ENCODE results near the gene UNC45B. TPM values are rescaled to one million over a fixed set of nuclear protein-coding genes. Genes with fewer than 3 reads are reported as not detected.
"Not testable (repeated sequence)": the region's sequence is repeated elsewhere in the genome, so short reads cannot be mapped to it uniquely, and the experiment has no call there.

UNC45B gene
- polyA plus RNA-seq, 1 donor, result 0.08 TPM

DNA sequence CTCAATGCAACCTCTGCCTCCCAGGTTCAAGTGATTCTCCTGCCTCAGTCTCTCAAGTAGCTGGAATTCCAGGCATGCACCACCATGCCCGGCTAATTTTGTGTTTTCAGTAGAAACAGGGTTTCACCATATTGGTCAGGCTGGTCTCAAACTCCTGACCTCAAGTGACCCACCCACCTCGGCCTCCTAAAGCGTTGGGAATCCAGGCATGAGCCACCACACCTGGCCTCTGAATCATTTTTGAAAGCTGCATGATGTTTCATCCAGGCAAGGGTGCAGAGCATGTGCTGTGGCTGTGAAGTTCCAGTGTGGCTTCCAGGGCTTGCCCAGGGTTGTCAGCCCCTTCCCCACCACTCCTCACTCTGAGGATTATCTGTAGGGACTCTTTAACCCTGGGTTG, 24.7 kb downstream of the UNC45B start:
- not testable (repeated sequence) for DNase-seq

DNA sequence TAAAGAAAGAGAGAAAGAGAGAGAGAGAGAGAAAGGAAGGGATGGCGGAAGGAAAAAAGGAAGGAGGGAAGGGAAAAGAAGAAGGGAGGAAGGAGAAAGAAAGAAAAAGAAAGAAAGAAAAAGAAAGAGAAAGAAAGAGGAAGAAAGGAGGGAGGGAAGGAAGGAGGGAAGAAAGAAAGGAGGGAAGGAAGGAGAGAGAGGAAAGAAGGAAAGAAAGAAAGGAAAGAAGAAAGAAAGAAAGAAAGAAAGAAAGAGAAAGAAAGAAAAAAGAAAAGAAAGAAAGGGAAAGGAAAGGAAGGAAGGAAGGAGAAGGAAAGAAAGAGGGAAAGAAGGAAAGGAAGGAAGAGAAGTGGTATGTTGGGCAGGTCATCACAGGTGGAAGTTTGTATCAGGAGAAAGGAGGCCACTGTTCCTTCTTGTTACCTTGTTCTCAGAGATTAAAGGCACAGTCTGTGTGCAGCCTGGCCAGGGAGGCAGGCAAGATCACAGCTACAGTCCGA, 27.3 kb downstream of the UNC45B start:
- no peak for DNase-seq

DNA sequence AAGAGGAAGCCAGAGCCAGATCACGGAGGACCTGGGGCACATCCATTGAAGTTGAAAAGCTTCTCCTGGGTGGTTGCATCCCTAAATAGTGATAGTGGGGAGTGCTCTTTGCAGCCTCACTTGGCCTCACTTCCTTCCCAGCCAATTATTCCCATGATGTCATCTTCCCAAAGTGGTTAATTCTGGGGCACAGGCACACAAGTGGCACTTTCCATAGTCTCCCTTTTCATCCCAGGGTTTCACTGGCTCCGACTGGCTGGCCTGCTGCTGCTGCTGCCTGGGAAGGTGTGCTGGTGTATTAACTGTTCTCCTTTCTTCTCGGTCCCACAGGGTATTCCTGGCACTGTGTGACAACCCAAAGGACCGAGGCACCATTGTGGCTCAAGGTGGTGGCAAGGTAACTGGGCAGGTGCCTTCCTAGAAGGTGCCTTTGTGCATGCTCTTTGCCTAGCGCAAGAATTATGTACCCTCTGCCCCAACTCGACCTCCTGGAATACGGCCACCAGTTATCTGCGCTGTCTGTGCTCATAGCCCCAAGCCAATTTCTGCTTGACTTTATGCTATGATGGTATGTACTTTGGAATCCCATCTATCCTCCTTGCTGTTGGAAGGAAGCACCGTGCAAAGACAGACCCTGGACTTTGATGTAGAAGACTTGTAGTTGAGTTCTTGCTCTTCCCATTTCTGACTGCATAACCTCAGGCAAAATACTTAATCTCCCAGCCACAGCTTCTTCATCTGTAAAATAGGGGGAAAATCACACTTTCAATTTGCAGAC, 28.2 kb downstream of the UNC45B start:
- no peak for DNase-seq

DNA sequence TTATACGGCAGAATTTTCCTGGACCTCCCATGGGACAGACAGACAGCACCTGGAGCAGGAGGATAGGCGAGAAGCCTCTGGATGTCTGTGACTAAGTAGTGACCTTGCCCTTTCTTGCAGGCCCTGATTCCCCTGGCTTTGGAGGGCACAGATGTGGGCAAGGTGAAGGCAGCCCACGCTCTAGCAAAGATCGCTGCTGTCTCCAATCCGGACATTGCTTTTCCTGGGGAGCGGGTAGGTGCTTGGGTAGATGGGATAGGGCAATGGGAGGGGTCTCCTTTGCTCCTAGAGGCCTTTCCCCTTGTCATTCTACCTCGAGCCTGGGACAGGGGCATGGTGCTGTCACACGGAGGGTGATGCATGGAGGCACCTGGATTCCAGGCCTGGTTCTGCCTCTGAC, 29.3 kb downstream of the UNC45B start:
- DNase-seq, result no peak

DNA sequence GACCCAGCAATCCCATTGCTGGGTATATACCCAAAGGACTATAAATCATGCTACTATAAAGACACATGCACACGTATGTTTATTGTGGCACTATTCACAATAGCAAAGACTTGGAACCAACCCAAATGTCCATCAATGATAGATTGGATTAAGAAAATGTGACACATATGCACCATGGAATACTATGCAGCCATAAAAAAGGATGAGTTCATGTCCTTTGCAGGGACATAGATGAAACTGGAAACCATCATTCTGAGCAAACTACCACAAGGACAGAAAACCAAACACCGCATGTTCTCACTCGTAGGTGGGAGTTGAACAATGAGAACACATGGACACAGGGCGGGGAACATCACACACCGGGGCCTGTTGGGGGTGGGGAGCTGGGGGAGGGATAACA, 31.8 kb downstream of the UNC45B start:
- DNase-seq, result not testable (repeated sequence)

DNA sequence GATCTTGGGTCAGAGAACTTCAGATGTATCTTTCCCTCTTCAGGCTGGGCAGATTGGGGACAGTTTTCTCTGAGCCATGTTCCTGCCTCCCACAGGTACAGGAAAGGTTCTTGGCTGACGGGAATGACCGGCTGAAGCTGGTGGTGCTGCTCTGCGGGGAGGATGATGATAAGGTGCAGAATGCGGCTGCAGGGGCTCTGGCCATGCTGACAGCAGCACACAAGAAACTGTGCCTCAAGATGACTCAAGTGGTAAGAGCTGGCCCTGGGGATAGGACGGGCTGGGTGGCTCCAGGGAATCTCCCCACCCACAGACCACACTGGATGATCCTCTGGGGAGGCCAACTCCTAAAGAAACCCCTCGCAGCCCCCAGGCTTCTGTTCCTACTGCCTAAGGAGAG, 35.7 kb downstream of the UNC45B start:
- no peak for DNase-seq

DNA sequence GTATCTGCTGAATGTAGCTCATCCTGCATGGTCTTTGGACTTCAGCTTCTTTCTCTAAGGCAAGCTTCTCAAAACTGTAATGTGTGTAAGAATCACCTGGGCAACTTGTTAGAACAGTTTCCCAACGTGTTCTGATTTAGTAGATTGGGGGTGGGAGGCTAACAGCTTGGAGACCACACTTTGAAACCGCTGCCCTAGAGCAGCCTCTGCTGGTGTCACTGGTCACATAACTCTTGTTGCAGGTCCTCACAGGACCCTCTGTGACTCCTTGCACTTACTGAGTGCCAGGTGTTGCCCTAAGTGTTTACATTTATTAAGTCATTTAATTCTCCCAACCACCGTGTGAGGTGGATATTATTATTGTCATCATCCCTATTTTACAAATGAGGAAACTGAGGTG, 36.7 kb downstream of the UNC45B start:
- no peak for DNase-seq

DNA sequence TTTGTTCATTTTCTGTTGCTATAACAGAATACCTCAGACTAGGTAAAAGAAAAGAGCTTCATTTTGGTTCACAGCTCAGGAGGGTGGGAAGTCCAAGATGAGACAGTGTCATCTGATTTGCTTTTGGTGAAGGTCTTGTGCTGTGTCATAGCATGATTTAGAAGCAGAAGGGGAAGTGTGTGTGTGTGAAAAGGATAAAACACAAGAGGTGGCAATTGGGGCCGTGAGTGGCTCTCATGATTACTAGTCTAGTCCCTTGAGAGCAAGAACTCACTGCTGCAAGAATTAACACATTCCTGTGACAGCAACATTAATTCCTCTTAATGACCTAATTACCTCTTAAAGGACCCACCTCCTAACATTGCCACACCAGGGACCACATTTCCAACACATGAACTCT, 38.2 kb downstream of the UNC45B start:
- no peak for DNase-seq

DNA sequence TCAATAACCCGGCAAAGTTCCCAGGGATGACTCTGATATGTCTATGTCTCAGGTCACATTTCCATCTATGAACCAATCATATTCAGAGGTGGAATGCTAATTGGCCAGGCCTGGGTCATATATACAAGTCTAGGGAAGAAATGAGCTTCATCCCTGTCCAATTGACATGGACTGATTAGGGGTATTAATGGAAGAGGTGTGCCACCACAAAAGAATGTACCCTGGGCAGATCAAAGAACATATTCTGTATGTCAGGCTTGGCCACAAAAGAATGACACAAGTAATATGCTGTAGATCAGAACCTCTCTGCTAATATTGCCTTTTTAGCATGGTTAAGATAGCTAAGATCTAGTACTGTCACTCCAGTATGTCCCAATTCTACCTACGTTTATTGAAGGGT, 39.9 kb downstream of the UNC45B start:
- DNase-seq, result no peak

DNA sequence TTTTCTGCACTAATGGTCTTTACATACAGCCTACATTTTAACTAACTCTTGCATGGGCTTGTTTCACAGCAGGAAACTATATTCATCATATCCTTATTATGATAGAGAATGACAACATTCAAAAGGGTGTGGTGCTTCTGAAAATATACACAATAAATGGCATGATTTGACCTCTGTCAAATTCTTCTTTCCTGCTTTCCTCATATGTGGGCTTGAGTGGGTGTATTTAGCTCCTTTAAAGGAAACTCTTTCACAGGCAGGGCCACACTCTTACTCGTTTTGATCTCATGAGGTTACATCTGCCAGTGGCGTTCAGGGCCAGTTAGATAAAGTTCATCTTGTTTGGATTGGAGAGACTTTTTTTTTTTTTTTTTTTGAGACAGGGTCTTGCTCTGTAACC, 40.5 kb downstream of the UNC45B start:
- no peak for DNase-seq

DNA sequence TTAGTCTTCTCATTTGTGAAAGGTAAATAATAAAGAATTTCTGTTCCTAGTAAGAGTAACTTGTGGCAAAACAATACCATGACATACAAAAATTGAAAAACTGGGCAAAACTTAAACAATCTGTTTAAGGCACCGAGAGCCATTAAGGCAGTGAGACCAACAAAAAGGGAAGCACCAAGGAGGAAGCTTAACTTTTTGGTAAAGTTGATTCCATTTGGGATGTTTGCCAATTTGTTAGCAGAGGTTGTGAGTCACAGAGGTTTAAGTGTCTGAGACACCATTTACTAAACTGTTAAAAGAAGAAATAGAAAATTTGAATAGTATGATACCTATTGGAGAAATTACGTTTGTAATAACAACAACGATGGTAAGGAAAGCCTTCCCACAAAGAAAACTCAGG, 41.7 kb downstream of the UNC45B start:
- DNase-seq, result no peak

DNA sequence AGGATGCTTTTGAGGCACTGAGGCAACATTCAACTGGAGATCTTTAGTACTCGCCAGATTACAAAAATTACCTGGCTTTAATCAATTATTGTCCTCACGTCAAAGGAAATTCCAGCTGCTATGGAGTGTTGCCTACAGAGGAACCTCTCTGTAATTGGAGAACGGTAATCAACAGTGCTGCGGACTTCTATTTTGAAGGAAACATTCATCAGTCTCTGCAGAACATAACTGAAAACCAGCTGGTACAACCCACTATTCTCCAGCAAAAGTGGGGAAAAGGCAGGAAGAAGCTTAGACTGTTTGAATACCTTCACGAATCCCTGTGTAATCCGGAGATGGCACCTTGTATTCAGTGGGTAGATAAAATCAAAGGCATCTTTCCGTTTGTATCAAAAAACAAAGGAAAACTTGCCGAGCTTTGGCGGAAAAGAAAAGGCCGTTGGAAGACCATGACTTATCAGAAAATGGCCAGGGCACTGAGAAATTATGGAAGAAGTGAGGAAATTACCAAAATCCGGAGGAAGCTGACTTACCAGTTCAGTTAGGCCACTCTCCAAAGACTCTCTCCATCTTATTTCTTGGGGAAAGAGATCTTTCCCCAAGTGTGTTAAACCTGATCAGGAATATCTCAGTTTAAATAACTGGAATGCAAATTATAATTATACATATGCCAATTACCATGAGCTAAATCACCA, 43.5 kb downstream of the UNC45B start:
- DNase-seq, result no peak

DNA sequence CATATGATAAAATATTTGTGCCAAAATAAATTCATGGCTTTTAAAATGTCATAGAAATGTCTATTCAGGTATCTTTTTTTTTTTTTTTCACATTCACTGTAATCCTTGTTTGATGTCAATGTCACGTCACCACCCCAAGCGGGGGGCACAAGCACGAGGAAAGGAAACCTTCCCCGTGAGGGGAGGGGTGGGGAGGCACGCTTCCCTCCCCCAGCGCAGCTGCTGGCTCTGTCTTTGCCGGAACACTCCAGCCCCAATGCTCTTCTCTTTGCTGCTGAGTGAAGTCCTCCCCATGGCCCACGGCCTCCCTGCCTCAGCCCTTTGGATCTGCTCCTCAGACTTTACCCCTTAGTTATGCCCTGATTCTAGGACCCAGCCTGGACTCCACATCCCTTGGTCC, 45.1 kb downstream of the UNC45B start:
- DNase-seq, result no peak

DNA sequence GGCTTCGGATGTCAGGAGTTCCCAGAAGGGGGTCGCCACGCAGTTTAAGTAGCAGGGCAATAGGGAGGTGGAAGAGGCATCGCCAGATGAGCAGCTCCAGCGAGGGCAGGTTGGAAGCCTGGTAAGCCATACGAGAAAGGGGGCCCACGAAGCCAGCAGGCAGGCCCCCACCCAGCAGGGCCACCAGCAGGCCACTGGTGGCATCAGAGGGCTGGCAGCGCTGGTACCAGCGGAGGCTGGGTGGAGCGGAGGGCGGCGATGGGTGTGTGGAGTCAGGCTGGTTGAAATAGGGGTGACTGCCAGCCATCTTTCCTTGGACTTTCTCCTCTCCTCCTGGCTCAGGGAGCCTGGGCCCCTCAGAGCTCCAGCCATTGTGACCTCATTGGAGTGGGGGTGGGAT, 46.4 kb downstream of the UNC45B start, which contains the start of gene SLC35G3:
TSS of gene SLC35G3 (minus strand) at position 393 of the 400 bp plus-strand sequence. CDS start at position 307, 86 bp downstream.
- not testable (repeated sequence) for DNase-seq

DNA sequence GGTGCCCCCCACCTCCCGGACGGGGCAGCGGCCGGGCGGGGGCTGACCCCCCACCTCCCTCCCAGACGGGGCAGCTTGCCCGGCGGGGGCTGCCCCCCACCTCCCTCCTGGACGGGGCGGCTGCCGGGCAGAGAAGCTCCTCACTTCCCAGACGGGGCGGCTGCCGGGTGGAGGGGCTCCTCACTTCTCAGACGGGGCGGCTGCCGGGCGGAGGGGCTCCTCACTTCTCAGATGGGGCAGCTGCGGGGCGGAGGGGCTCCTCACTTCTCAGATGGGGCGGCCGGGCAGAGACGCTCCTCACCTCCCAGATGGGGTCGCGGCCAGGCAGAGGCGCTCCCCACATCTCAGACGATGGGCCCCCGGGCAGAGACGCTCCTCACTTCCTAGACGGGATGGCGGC, 47.4 kb downstream of the UNC45B start:
- not testable (repeated sequence) for DNase-seq

DNA sequence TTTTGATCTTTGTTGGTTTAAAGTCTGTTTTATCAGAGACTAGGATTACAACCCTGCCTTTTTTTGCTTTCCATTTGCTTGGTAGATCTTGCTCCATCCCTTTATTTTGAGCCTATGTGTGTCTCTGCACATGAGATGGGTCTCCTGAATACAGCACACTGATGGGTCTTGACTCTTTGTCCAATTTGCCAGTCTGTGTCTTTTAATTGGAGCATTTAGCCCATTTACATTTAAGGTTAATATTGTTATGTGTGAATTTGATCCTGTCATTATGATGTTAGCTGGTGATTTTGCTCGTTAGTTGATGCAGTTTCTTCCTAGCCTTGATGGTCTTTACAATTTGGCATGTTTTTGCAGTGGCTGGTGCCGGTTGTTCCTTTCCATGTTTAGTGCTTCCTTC, 55.0 kb downstream of the UNC45B start:
- DNase-seq, result not testable (repeated sequence)

DNA sequence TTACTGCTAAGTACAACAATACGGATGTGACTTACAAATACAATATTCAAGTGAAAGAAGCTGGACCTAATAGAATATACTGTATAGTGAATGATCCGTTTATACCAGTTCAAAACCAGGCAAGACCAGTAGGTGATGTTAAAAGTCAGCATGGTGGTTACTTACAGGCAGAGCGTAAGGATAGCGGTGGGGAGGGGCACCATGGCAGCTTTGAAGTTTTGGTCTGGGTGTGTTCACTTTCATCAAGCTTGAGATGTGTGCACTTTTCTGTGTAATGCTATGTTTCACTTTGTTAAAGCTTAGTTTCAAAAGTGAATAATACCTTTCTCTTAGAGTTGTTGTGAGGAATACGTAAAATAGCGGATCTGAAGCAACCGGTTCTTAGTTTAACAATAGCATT, 63.1 kb downstream of the UNC45B start:
- DNase-seq, result no peak

DNA sequence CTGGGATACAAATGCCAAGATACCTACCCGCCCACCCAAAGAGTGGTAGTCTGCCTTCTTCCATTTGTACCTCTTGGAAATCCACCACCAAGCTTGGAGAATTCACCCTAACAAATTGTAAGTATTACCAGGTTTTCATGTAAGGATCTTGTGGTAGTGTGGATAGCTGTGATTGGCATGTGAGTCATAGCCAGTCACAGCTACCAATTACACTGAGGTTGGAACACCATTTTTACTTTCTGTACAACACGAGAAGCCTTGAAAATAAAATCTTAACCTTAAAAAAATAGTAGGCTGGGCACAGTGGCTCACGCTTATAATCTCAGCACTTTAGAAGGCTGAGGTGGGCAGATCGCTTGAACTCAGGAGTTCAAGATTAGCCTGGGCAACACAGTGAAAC, 65.1 kb downstream of the UNC45B start:
- no peak for DNase-seq

DNA sequence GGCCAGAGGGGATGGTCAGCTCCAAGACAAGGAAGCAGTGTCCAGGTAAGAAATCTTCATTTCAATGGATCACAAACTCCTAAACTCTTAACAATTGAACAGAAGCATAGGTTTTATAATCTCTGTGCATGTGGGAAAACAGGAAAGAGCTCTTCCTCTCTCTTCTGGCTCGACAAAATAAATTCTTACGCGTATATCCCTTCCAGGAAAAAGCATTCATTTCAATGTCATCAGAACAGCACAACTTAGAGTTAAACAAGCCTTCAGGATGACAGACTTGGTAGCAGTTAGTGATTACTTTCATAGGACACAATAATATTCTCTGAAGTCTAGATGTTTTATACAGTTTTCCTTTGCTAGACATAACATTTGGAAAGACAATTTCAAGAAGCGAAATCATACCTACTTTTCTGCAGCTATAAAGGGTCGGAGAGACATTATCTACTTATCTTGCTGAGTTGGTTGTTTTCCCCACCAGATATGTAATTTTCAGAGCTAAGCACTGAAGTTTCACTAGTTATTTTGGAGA, 65.9 kb downstream of the UNC45B start:
- DNase-seq, result no peak

DNA sequence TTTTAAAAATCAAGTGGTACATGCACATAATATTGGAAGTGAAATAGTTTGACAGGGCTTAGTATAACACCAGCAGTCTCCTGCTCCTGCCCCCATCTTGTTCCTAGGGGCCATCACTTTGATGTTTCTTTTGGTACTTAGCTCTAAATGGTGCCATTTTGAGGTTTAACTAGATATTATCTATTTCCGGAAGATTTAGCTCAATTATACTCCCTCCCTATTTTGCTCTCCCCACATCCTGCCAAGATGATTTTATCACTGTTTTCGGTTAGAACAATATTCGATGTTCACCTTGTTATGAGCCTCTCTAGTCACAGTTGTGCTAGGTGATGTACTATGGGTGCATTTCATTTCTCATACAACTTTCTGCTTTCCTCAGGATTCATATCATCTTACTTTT, 66.6 kb downstream of the UNC45B start:
- DNase-seq, result no peak

DNA sequence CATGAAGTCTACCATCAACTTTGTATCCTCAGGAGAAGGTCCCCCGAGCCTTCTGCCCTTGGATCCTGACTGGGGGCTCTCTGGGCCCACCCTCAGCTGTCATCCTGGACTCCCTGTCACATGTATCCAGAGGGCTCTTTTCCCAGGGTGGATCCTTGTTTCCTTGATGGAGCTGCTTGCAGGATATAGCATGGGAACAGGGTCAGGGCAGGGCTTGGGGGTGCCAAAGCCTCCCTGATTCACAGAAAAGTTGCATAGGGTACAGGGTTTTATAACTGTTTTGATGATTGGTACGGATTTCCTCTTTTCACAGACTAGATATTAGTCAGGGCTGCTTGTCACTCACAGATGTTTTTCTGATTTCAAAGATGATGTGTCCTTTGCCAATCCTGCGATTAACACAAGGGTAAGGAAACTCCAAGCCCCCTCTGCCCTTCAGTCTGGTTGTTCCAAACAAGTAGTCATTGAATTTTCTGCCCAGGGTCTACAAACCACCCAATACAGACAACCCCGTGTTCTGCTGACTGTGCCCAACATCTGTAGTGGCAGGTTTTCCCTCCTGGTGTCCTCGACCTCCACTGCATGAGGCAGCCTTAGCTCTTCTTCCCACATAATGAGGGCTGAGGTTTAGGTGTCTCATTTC, 67.1 kb downstream of the UNC45B start:
- no peak for DNase-seq

DNA sequence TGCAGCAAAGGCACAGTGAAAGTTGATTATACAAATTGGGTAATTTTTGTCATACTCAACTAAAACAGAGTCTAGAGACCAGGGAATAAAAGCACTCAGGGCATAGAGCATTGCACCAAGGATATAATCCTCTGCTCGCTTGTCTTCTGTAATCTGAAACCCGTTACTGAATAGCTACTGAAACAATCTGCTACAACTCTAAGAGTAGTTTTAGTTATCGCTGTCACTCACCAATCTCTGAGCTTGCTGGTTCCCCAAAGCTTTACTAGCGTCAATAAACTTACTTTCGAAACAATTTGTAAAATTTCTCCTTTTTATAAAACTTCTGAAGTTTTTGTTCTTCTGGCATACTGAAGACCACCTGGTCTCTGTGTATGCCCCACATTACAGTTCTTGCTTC, 69.5 kb downstream of the UNC45B start:
- DNase-seq, result no peak

DNA sequence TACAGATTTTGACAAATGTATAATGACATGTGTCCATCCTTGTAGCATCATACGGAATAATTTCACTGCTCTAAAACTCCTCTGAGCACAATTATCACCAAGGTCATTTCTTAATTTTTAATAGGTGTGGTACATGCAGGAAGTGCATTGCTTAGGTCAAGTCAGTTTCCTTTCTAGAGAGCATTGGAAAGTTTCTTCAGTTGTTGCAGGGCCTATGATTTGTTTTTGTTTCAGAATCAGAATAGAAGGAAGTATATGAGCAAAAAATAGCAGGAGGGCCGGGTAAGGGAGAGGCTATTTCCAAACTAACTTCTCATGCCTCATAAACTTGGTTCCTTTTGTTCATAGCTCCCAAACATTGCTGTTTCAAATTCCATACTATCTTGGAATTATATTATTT, 71.3 kb downstream of the UNC45B start:
- DNase-seq, result no peak
